Left lung (tissue), 10 donors: Measurements from ENCODE around the gene SLAMF7. TPM values are rescaled to one million over a fixed set of nuclear protein-coding genes. Genes with fewer than 3 reads are reported as not detected.
A peak's percentile ranks its signal among the peaks of the same experiment; 100 is the strongest.

Source experiments
- ATAC-seq: fragments of 200-7000 bp; cut with Tn5 transposase; one replicate; pipeline ENCODE4 v1.9.1; 2020; ENCODE audit warnings: moderate library complexity
- DNase-seq, 4 donors: peaks; one replicate each; pipeline ENCODE4 v3.0.0-alpha.2; 2013 to 2020
- H3K27ac ChIP-seq, 2 donors: fragments of 200-600 bp; sonication (generic) in 1 of 2; one replicate each; pipeline versions ENCODE4 v1.5.0 to v1.8.0; 2020 to 2021
- H3K27me3 ChIP-seq, 2 donors: fragments of 200-600 bp; sonication (generic) in 1 of 2; one replicate each; pipeline versions ENCODE4 v1.5.0 to v1.8.0; 2020 to 2021
- H3K36me3 ChIP-seq, 2 donors: fragments of 200-600 bp; sonication (generic) in 1 of 2; one replicate each; pipeline versions ENCODE4 v1.5.0 to v1.8.0; 2020 to 2021
- H3K4me1 ChIP-seq, 2 donors: fragments of 200-600 bp; one replicate each; pipeline ENCODE4 v1.8.0; 2021
- H3K4me3 ChIP-seq, 2 donors: fragments of 200-600 bp; sonication (generic) in 1 of 2; one replicate each; pipeline versions ENCODE4 v1.5.0 to v1.8.0; 2020 to 2021; ENCODE audit warnings: mild to moderate bottlenecking in 1 of 2
- H3K9me3 ChIP-seq, 2 donors: fragments of 200-600 bp; sonication (generic) in 1 of 2; one replicate each; pipeline versions ENCODE4 v1.5.0 to v1.8.0; 2020 to 2021
- intact Hi-C, 2 donors: fragments of 100-400 bp; cut with DNase I; formaldehyde crosslinking; loops; one replicate each; pipeline versions ENCODE4 v1.11.2 to v1.14.2; 2022
- polyA plus RNA-seq, 6 donors: library from polyadenylated mRNA; unstranded; fragments of 120-200 nt; gene quantifications; one replicate each; pipeline ENCODE4 v1.2.1, GENCODE V29; 2013; ENCODE audit not compliant: insufficient read length in 6 of 6
- total RNA-seq, 2 donors: library from RNA; stranded (reverse); fragmentation: NEBNext Ultra II Directional; extraction: Animal tissue kit (Norgen Biotek cat#: 25700); gene quantifications; one replicate each; pipeline ENCODE4 v1.2.1, GENCODE V29; 2021
- TF ChIP-seq, protein P1 (sequence below), 2 donors: fragments of 200-600 bp; sonication (generic) in 1 of 2; IDR thresholded peaks; one replicate each; pipeline versions ENCODE4 v1.5.0 to v1.8.0; 2021; ENCODE audit warnings: antibody characterized with exemption in 2 of 2
- donor health status: DM: no; HTN: yes; CAD: no.
- donor health status: DM: no; HTN: no; CAD: no.

Gene SLAMF7
- total and polyA plus RNA-seq, 8 donors: 0.77 to 33.8 (median 1.2) TPM

GRCh38 chr1:160768295-160768657, 29.2 kb downstream of the SLAMF7 start:
- H3K27ac ChIP-seq: peak overlapping the region in 1 of 2 donors; percentile 15
- H3K4me3 ChIP-seq: no peak overlapping the region
- TF ChIP-seq, protein P1, sequence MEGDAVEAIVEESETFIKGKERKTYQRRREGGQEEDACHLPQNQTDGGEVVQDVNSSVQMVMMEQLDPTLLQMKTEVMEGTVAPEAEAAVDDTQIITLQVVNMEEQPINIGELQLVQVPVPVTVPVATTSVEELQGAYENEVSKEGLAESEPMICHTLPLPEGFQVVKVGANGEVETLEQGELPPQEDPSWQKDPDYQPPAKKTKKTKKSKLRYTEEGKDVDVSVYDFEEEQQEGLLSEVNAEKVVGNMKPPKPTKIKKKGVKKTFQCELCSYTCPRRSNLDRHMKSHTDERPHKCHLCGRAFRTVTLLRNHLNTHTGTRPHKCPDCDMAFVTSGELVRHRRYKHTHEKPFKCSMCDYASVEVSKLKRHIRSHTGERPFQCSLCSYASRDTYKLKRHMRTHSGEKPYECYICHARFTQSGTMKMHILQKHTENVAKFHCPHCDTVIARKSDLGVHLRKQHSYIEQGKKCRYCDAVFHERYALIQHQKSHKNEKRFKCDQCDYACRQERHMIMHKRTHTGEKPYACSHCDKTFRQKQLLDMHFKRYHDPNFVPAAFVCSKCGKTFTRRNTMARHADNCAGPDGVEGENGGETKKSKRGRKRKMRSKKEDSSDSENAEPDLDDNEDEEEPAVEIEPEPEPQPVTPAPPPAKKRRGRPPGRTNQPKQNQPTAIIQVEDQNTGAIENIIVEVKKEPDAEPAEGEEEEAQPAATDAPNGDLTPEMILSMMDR (IDR thresholded peaks at IDR 0.05): peak; percentile 29 to 51
- H3K4me1 ChIP-seq: peaks cover 0 to 12% of the 10 kb centered on the region in 2 donors
- H3K9me3 ChIP-seq: no peaks in the 10 kb centered on the region
- H3K36me3 ChIP-seq: no peaks in the 10 kb centered on the region
- DNase-seq: peak in 2 of 4 donors; percentile 67 to 76
- no peaks in the 10 kb centered on the region for H3K27me3 ChIP-seq
- peak; percentile 94 for ATAC-seq
- intact Hi-C loops: no loop called here

DNA sequence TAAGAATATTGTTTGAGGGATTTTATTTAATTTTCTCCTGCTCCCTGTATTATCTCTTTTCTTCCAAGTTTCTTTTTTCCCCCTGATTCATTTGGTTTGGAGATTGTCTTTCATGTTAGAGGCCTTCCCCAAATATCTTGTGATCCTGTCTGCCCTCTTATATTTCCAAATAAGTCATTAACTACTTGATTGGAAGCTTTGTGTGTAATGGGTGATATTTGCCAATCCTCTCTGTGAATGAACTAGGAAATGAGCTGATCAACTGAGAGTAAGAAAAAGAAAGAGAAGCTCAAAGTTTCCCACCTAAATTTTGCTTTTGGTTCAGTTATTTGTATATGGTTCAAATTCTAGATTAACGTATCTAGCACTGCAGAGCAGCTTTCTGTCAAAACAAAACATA, 33.3 kb downstream of the SLAMF7 start:
- peaks cover 0 to 10% of the 10 kb centered on the region in 2 donors for H3K4me1 ChIP-seq
- no peaks in the 10 kb centered on the region for H3K9me3 ChIP-seq
- no peaks in the 10 kb centered on the region for H3K36me3 ChIP-seq
- intact Hi-C loops: no loop called here
- no peak for DNase-seq
- no peak overlapping the region for H3K4me3 ChIP-seq
- no peak overlapping the region for H3K27ac ChIP-seq
- TF ChIP-seq, protein P1 (IDR thresholded peaks at IDR 0.05): no peak
- no peak for ATAC-seq
- H3K27me3 ChIP-seq: no peaks in the 10 kb centered on the region

GRCh38 chr1:160773093-160773492, 34.0 kb downstream of the SLAMF7 start:
- H3K27ac ChIP-seq: no peak overlapping the region
- ATAC-seq (no peak), DNase-seq (no peak)
- no peaks in the 10 kb centered on the region for H3K27me3 ChIP-seq
- H3K36me3 ChIP-seq: no peaks in the 10 kb centered on the region
- intact Hi-C loops: no loop called here
- TF ChIP-seq, protein P1 (IDR thresholded peaks at IDR 0.05): no peak
- peaks cover 0 to 2% of the 10 kb centered on the region in 2 donors for H3K4me1 ChIP-seq
- no peaks in the 10 kb centered on the region for H3K9me3 ChIP-seq
- no peak overlapping the region for H3K4me3 ChIP-seq

DNA sequence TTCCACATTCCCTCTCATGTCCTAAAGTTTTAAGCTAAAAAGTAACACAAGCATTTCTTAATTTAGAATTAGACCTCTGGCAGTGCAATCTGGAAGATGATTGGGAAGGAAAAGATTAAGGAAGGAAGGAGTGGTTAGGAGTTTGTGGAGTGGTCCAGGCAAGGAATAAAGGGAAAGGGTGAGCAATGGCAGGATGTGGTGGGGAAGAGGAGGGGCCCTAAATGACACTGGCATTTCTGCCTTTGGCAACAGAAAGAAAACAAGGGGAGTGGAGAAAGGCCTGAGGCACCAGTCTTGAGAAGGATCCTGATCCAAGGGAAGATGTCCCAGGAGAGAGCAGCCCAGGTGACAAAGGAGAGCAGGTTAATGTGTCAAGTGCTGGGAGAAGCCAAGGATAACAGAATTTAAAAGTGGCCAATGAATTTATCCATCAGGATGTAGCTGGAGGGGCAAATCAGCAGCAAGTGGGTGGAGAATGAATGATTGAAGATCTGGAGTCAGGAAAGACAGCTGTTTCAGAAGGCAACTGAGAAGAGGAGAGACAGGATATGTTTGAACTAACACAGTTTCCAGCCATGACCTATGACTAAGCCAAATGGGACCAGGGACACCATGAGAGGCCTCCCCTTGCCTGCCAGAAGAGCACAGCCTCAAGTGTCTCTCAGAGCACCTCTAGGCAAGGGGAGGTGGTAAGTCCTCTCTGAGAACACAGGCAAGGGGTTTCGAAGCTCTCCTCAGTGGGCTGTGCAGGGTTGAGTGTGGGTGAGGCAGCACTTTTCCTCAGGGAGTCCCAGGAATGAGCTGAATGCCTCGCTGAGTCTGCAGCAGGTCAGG, 36.1 kb downstream of the SLAMF7 start:
- no peaks in the 10 kb centered on the region for H3K36me3 ChIP-seq
- intact Hi-C loops: no loop called here
- TF ChIP-seq, protein P1 (IDR thresholded peaks at IDR 0.05): no peak
- DNase-seq (no peak), ATAC-seq (peak; percentile 62)
- no peak overlapping the region for H3K27ac ChIP-seq
- H3K4me3 ChIP-seq: no peak overlapping the region
- no peaks in the 10 kb centered on the region for H3K4me1 ChIP-seq
- no peaks in the 10 kb centered on the region for H3K27me3 ChIP-seq
- no peaks in the 10 kb centered on the region for H3K9me3 ChIP-seq

DNA sequence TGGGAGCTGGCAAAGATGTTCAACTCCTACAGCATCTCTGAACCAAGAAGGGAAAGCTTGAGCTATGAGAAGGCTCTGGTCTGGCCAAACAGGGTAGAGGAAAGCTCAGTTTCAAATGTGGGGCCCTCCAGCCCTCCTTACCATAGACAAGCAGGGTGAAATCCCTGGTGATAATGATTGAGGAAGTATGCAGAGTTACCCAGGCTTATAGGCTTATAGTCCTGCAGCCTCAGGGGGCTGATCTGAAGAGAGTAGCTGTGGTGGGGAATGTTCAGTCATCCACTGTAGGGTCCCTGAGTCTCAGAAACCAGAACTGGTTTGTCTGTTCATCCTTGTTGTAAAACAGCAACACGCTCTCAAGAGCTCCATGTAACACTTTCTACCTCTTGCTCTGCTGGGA, 37.1 kb downstream of the SLAMF7 start:
- ATAC-seq: no peak
- Histone ChIP-seq H3K36me3 (no peaks in the 10 kb centered on the region), H3K27ac (no peak overlapping the region), H3K4me3 (no peak overlapping the region), H3K4me1 (no peaks in the 10 kb centered on the region), H3K27me3 (no peaks in the 10 kb centered on the region), H3K9me3 (no peaks in the 10 kb centered on the region)
- intact Hi-C loops: no loop called here
- TF ChIP-seq, protein P1 (IDR thresholded peaks at IDR 0.05): no peak
- no peak for DNase-seq
